GM21786 (cell line): Measurements from ENCODE around the gene SLC9B2.

ENCODE experiments used
- ATAC-seq: cut with Tn5 transposase; IDR thresholded peaks from one replicate; pipeline ENCODE4 v1.9.1; 2021; ENCODE audit not compliant: unreplicated experiment

The SLC9B2 gene

GRCh38 chr4:103076747-103077347 is at the start of gene SLC9B2:
Gene SLC9B2, minus strand, starts transcription at chr4:103076761. Its CDS starts 9,211 bp downstream, at chr4:103067550.
- ATAC-seq: peak; percentile 49

GRCh38 chr4:103126126-103126525 is 49.6 kb upstream of the SLC9B2 start:
- ATAC-seq: no peak

GRCh38 chr4:103123114-103123513 is 46.6 kb upstream of the SLC9B2 start:
- no peak for ATAC-seq

- no peak for ATAC-seq
Observed at GRCh38 chr4:103118166-103118565, 41.6 kb upstream of the SLC9B2 start.

- no peak for ATAC-seq
Observed at GRCh38 chr4:103111598-103111997, 35.0 kb upstream of the SLC9B2 start.

- ATAC-seq: no peak
Observed at GRCh38 chr4:103108542-103108941, 32.0 kb upstream of the SLC9B2 start.

GRCh38 chr4:103105558-103106356 is 29.2 kb upstream of the SLC9B2 start:
- no peak for ATAC-seq

GRCh38 chr4:103104886-103105285 is 28.3 kb upstream of the SLC9B2 start:
- ATAC-seq: no peak

GRCh38 chr4:103100691-103101090 is 24.1 kb upstream of the SLC9B2 start:
- no peak for ATAC-seq

GRCh38 chr4:103099691-103100392 is 23.3 kb upstream of the SLC9B2 start, which contains the start of gene BDH2:
Gene BDH2, minus strand, starts transcription at chr4:103099834. Its CDS starts 3,580 bp downstream, at chr4:103096254.
- ATAC-seq: peak; percentile 98

GRCh38 chr4:103098756-103099440 is 22.3 kb upstream of the SLC9B2 start:
- ATAC-seq: no peak

- ATAC-seq: no peak
Observed at GRCh38 chr4:103098341-103098740, 21.8 kb upstream of the SLC9B2 start.

GRCh38 chr4:103097112-103097511 is 20.6 kb upstream of the SLC9B2 start:
- ATAC-seq: no peak

GRCh38 chr4:103095080-103095479 is 18.5 kb upstream of the SLC9B2 start:
- ATAC-seq: no peak

- no peak for ATAC-seq
Observed at GRCh38 chr4:103092245-103092644, 15.7 kb upstream of the SLC9B2 start.

GRCh38 chr4:103091601-103092223 is 15.2 kb upstream of the SLC9B2 start:
- ATAC-seq: peak; percentile 72

GRCh38 chr4:103089481-103089880 is 12.9 kb upstream of the SLC9B2 start:
- no peak for ATAC-seq

- no peak for ATAC-seq
Observed at GRCh38 chr4:103086551-103086950, 10.0 kb upstream of the SLC9B2 start.

- no peak for ATAC-seq
Observed at GRCh38 chr4:103085555-103086196, 9.1 kb upstream of the SLC9B2 start.

- no peak for ATAC-seq
Observed at GRCh38 chr4:103079621-103080020, 3.1 kb upstream of the SLC9B2 start.
